ENCODE results near the gene ZNF433.
A peak's percentile ranks its signal among the peaks of the same experiment; 100 is the strongest.

ZNF433 gene

GRCh38 chr19:12055784-12056183, 20.3 kb upstream of the ZNF433 start:
- ChIA-PET POLR2A (no interaction called here), CTCF (interaction anchor here (0.6 to 0.7 kb wide), 2 partner anchors 82 to 99 kb away, joined by 3 read pairs; no protein-coding TSS in a partner anchor)
- TF ChIP-seq CTCF (IDR thresholded peaks at IDR 0.05; ENCODE audit: insufficient read depth, low read length, missing control alignments) = no peak
- no peak for DNase-seq (ENCODE audit: low read depth, low spot score)
- H3K4me3 ChIP-seq (ENCODE audit: low read depth, low read length) = no peak overlapping the region

GRCh38 chr19:12052497-12053169, 17.2 kb upstream of the ZNF433 start, which contains the start of gene ZNF878:
ZNF878 (minus strand) TSS chr19:12052961; CDS start chr19:12052801, 160 bp downstream.
- DNase-seq (ENCODE audit: low read depth, low spot score) = no peak
- ChIA-PET POLR2A (interaction anchor here (1.2 to 1.7 kb wide), 2 partner anchors 13 to 18 kb away, joined by 4 to 9 read pairs; partner anchors contain the start of gene ZNF433), CTCF (interaction anchor here (0.8 to 2.1 kb wide), 5 partner anchors 9 to 255 kb away, joined by 3 to 6 read pairs (median 5); partner anchors contain the start of gene ZNF763)
- H3K4me3 ChIP-seq (ENCODE audit: low read depth, low read length) = peak within 1 kb of the TSS; percentile 75
- TF ChIP-seq CTCF (IDR thresholded peaks at IDR 0.05; ENCODE audit: insufficient read depth, low read length, missing control alignments) = no peak

- CTCF ChIA-PET = interaction anchor here (0.8 to 2.1 kb wide), 4 partner anchors 39 to 254 kb away, joined by 3 to 6 read pairs (median 5); partner anchors contain the start of gene ZNF763
- peak overlapping the region; percentile 75 for H3K4me3 ChIP-seq (ENCODE audit: low read depth, low read length)
- DNase-seq (ENCODE audit: low read depth, low spot score) = no peak
- TF ChIP-seq CTCF (IDR thresholded peaks at IDR 0.05; ENCODE audit: insufficient read depth, low read length, missing control alignments) = no peak
- POLR2A ChIA-PET = interaction anchor here (1.2 to 1.7 kb wide), 2 partner anchors 13 to 17 kb away, joined by 4 to 9 read pairs; partner anchors contain the start of gene ZNF433
Measured at GRCh38 chr19:12052091-12052496, 16.6 kb upstream of the ZNF433 start.

- CTCF ChIA-PET = interaction anchor here (3.7 kb wide), 1 partner anchor 12 kb away, joined by 24 read pairs; no protein-coding TSS in a partner anchor
- POLR2A ChIA-PET = interaction anchor here (1.1 kb wide), 1 partner anchor 12 kb away, joined by 3 read pairs; no protein-coding TSS in a partner anchor
- no peak overlapping the region for H3K4me3 ChIP-seq (ENCODE audit: low read depth, low read length)
- no peak for TF ChIP-seq CTCF (IDR thresholded peaks at IDR 0.05; ENCODE audit: insufficient read depth, low read length, missing control alignments)
- DNase-seq (ENCODE audit: low read depth, low spot score) = no peak
Measured at GRCh38 chr19:12047868-12048267, 12.4 kb upstream of the ZNF433 start.

GRCh38 chr19:12043752-12044422, 8.4 kb upstream of the ZNF433 start:
- POLR2A ChIA-PET = no interaction called here
- no peak overlapping the region for H3K4me3 ChIP-seq (ENCODE audit: low read depth, low read length)
- no peak for DNase-seq (ENCODE audit: low read depth, low spot score)
- CTCF ChIA-PET = no interaction called here
- no peak for TF ChIP-seq CTCF (IDR thresholded peaks at IDR 0.05; ENCODE audit: insufficient read depth, low read length, missing control alignments)

GRCh38 chr19:12042893-12043292, 7.4 kb upstream of the ZNF433 start:
- CTCF ChIA-PET = interaction anchor here (0.8 kb wide), 1 partner anchor 23 kb away, joined by 3 read pairs; no protein-coding TSS in a partner anchor
- no peak for DNase-seq (ENCODE audit: low read depth, low spot score)
- POLR2A ChIA-PET = no interaction called here
- no peak for TF ChIP-seq CTCF (IDR thresholded peaks at IDR 0.05; ENCODE audit: insufficient read depth, low read length, missing control alignments)
- H3K4me3 ChIP-seq (ENCODE audit: low read depth, low read length) = no peak overlapping the region
